HepG2 (cell line): Measurements from ENCODE around the gene ACSM5. TPM values are rescaled to one million over a fixed set of nuclear protein-coding genes. Genes with fewer than 3 reads are reported as not detected.

Experiments used
- ATAC-seq: fragments of 200-7000 bp; cut with Tn5 transposase; 3 replicates; pipeline ENCODE4 v1.9.1; 2020; ENCODE audit warnings: mild to moderate bottlenecking, moderate library complexity
- BruUV-seq: library from RNA; stranded (reverse); fragments of 400-500 nt; replicated peaks from 2 replicates; lab custom pipeline; 2021; lab: Mats Ljungman, UMichigan
- CTCF ChIA-PET: fragments of 300-600 bp; formaldehyde crosslinking; extraction: SDS; loops from one replicate; lab custom pipeline; 2021; ENCODE audit warnings: low total read pairs, inconsistent platforms, low intra/inter-chr PET ratio; lab: Yijun Ruan, JAX
- POLR2A ChIA-PET: fragments of 350-600 bp; sonication (Branson Sonifier 250); formaldehyde crosslinking; loops from one replicate; lab custom pipeline; 2020; ENCODE audit warnings: antibody characterized with exemption, inconsistent platforms; lab: Yijun Ruan, JAX
- DNase-seq: peaks from one replicate; pipeline ENCODE4 v3.0.0-alpha.2; 2015; ENCODE audit warnings: low spot score
- FAIRE-seq: peaks from 3 replicates; lab custom pipeline; 2011; peaks lifted over from hg19 to GRCh38; lab: Jason Lieb, UNC
- H2AFZ ChIP-seq: one replicate; pipeline ENCODE4 v1.6.1; 2011; ENCODE audit warnings: low read length, inconsistent platforms
- H3K27ac ChIP-seq: fragments of 300-600 bp; 3 replicates; pipeline ENCODE4 v1.8.0; 2011; ENCODE audit warnings: mixed run types, mild to moderate bottlenecking, mixed read lengths, low read length, inconsistent platforms; ENCODE audit not compliant: insufficient read depth; ENCODE audit errors: extremely low read length
- H3K27me3 ChIP-seq, 2 experiments: fragments of 200-600 bp in 1 of 2; 2 replicates in 1 of 2; 3 replicates in 1 of 2; pipeline versions ENCODE4 v1.6.0 to v1.8.0; 2011; ENCODE audit warnings: low read length in 2 of 2, mild to moderate bottlenecking in 2 of 2, moderate library complexity in 2 of 2, inconsistent platforms in 1 of 2; ENCODE audit not compliant: insufficient read depth in 2 of 2, control insufficient read depth in 1 of 2
- H3K36me3 ChIP-seq, 2 experiments: fragments of 200-600 bp in 1 of 2; replicated peaks in 1 of 2; 2 replicates in 1 of 2; 3 replicates in 1 of 2; pipeline versions ENCODE4 v1.5.1 to v1.8.0; 2011; ENCODE audit warnings: low read length in 2 of 2, inconsistent platforms in 1 of 2; ENCODE audit not compliant: insufficient read depth in 2 of 2, control insufficient read depth in 1 of 2
- H3K4me1 ChIP-seq: 2 replicates; pipeline ENCODE4 v1.5.1; 2012; ENCODE audit warnings: low read length, inconsistent platforms; ENCODE audit not compliant: insufficient read depth
- H3K4me2 ChIP-seq: 2 replicates; pipeline ENCODE4 v1.6.0; 2011; ENCODE audit warnings: low read depth, low read length, inconsistent platforms
- H3K4me3 ChIP-seq, 3 experiments: fragments of 200-600 bp in 1 of 3; sonication (generic), shearing (Covaris generic) in 1 of 3; replicated peaks in 1 of 3; 2 replicates each; pipeline ENCODE4 v1.5.1; 2011 to 2016; ENCODE audit warnings: low read length in 3 of 3, inconsistent platforms in 2 of 3, low read depth in 2 of 3, mild to moderate bottlenecking in 2 of 3, control low read depth in 1 of 3, mixed read lengths in 1 of 3; ENCODE audit not compliant: insufficient read depth in 1 of 3
- H3K79me2 ChIP-seq: one replicate; pipeline ENCODE4 v1.6.1; 2011; ENCODE audit warnings: low read length, inconsistent platforms; ENCODE audit not compliant: insufficient read depth
- H3K9ac ChIP-seq: 2 replicates; pipeline ENCODE4 v1.6.0; 2011; ENCODE audit warnings: mild to moderate bottlenecking, low read depth, low read length, inconsistent platforms; ENCODE audit not compliant: insufficient read depth
- H3K9me3 ChIP-seq: 2 replicates; pipeline ENCODE4 v1.5.1; 2012; ENCODE audit warnings: mild to moderate bottlenecking, low read length
- H4K20me1 ChIP-seq: 2 replicates; pipeline ENCODE4 v1.6.0; 2011; ENCODE audit warnings: inconsistent platforms, mild to moderate bottlenecking, low read length, moderate library complexity; ENCODE audit not compliant: insufficient read depth
- AHDC1 ChIP-seq: sonication (generic); formaldehyde crosslinking; IDR thresholded peaks from 2 replicates; pipeline ENCODE4 v1.5.1; 2020; ENCODE audit warnings: mild to moderate bottlenecking, missing genetic modification reagents, borderline replicate concordance
- FOXO1 ChIP-seq: sonication (generic); formaldehyde crosslinking; IDR thresholded peaks from 2 replicates; pipeline ENCODE4 v1.4.0; 2020; ENCODE audit warnings: missing genetic modification reagents
- JUN ChIP-seq: sonication (generic); formaldehyde crosslinking; IDR thresholded peaks from 2 replicates; pipeline ENCODE4 v1.4.0; 2020; ENCODE audit warnings: mild to moderate bottlenecking, missing genetic modification reagents
- ZFP82 ChIP-seq: sonication (generic); formaldehyde crosslinking; IDR thresholded peaks from 2 replicates; pipeline ENCODE4 v1.5.1; 2020; ENCODE audit warnings: mild to moderate bottlenecking, missing genetic modification reagents, borderline replicate concordance
- ZNF720 ChIP-seq: sonication (generic); formaldehyde crosslinking; IDR thresholded peaks from 2 replicates; pipeline ENCODE4 v1.4.0; 2020; ENCODE audit warnings: missing genetic modification reagents
- WGBS: methylation state at CpG from one replicate; pipeline ENCODE4 v1.1.6; 2017; ENCODE audit warnings: low lambda C conversion rate; 5-methylcytosine and 5-hydroxymethylcytosine counted together
- in situ Hi-C: cut with HindIII; loops from 2 replicates; pipeline ENCODE4 v1.10.0; 2017; ENCODE audit warnings: low pct_unique_long_range_greater_than_20kb; ENCODE audit not compliant: extremely low pct_ligation_motif_present
- intact Hi-C: fragments of 100-400 bp; cut with micrococcal nuclease; formaldehyde crosslinking; loops from one replicate; pipeline ENCODE4 v1.10.0; 2022; ENCODE audit not compliant: unreplicated experiment
- polyA plus RNA-seq, 8 experiments: library from polyadenylated mRNA; depleted of rRNA in 3 of 8; stranded (reverse) in 7 of 8; unstranded in 1 of 8; fragments of >200 nt; fragmentation: Illumina TruSeq in 4 of 8; extraction: Trizol in 4 of 8; gene quantifications; 2 replicates each; pipeline versions ENCODE4 v1.2.1 to v1.2.3, GENCODE V29; 2011 to 2016; ENCODE audit warnings: low read depth in 4 of 8, missing spikeins in 1 of 8, mixed read lengths in 1 of 8; ENCODE audit not compliant: insufficient read depth in 1 of 8
- total RNA-seq, 5 experiments: library from RNA; depleted of rRNA; stranded (reverse); fragments of >200 nt; fragmentation: Illumina TruSeq; extraction: Trizol; gene quantifications; 2 replicates each; pipeline ENCODE4 v1.2.3, GENCODE V29; 2016; ENCODE audit warnings: low read depth in 1 of 5
- TF ChIP-seq, protein P1 (sequence below): sonication (generic); formaldehyde crosslinking; IDR thresholded peaks from 2 replicates; pipeline ENCODE4 v1.4.0; 2020; ENCODE audit warnings: missing genetic modification reagents, borderline replicate concordance
- TF ChIP-seq, protein P2 (sequence below): IDR thresholded peaks from 2 replicates; pipeline ENCODE4 v1.6.1; 2016; ENCODE audit warnings: missing compliant biosample characterization, missing genetic modification reagents, borderline replicate concordance

Gene ACSM5
- total and polyA plus RNA-seq, 2 of the 13 experiments (the other 11 are each of a cell fraction or from before 2014, with no cell fraction given), result 9.1 to 15.0 TPM

DNA sequence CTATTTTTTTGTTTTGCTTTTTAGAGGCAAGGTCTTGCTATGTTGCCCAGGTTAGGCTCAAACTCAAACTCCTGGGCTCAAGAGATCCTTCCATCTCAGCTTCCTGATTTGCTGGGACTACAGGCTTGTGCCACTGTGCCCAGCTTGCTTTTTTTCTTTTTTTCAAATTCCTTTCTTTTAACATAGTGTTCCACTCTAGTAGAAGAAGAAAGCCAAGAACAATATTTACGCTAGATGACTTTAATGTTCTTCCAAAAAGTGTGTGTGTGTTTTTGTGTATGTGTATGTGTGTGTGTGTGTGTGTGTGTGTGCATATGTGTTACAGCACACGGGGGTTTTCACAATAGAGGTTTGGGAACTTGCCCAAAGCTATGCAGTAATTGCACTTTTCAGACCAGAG lies 46.1 kb upstream of the ACSM5 start (continued):
- TF ChIP-seq, protein P1, sequence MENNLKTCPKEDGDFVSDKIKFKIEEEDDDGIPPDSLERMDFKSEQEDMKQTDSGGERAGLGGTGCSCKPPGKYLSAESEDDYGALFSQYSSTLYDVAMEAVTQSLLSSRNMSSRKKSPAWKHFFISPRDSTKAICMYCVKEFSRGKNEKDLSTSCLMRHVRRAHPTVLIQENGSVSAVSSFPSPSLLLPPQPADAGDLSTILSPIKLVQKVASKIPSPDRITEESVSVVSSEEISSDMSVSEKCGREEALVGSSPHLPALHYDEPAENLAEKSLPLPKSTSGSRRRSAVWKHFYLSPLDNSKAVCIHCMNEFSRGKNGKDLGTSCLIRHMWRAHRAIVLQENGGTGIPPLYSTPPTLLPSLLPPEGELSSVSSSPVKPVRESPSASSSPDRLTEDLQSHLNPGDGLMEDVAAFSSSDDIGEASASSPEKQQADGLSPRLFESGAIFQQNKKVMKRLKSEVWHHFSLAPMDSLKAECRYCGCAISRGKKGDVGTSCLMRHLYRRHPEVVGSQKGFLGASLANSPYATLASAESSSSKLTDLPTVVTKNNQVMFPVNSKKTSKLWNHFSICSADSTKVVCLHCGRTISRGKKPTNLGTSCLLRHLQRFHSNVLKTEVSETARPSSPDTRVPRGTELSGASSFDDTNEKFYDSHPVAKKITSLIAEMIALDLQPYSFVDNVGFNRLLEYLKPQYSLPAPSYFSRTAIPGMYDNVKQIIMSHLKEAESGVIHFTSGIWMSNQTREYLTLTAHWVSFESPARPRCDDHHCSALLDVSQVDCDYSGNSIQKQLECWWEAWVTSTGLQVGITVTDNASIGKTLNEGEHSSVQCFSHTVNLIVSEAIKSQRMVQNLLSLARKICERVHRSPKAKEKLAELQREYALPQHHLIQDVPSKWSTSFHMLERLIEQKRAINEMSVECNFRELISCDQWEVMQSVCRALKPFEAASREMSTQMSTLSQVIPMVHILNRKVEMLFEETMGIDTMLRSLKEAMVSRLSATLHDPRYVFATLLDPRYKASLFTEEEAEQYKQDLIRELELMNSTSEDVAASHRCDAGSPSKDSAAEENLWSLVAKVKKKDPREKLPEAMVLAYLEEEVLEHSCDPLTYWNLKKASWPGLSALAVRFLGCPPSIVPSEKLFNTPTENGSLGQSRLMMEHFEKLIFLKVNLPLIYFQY (CRISPR knock-in tag), result no peak
- TF ChIP-seq ZNF720 (CRISPR knock-in tag), result no peak
- TF ChIP-seq ZFP82 (CRISPR knock-in tag), result no peak
- no peak for TF ChIP-seq FOXO1 (CRISPR knock-in tag)
- TF ChIP-seq, protein P2, sequence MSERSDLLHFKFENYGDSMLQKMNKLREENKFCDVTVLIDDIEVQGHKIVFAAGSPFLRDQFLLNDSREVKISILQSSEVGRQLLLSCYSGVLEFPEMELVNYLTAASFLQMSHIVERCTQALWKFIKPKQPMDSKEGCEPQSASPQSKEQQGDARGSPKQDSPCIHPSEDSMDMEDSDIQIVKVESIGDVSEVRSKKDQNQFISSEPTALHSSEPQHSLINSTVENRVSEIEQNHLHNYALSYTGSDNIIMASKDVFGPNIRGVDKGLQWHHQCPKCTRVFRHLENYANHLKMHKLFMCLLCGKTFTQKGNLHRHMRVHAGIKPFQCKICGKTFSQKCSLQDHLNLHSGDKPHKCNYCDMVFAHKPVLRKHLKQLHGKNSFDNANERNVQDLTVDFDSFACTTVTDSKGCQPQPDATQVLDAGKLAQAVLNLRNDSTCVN (CRISPR knock-in tag), result no peak

DNA sequence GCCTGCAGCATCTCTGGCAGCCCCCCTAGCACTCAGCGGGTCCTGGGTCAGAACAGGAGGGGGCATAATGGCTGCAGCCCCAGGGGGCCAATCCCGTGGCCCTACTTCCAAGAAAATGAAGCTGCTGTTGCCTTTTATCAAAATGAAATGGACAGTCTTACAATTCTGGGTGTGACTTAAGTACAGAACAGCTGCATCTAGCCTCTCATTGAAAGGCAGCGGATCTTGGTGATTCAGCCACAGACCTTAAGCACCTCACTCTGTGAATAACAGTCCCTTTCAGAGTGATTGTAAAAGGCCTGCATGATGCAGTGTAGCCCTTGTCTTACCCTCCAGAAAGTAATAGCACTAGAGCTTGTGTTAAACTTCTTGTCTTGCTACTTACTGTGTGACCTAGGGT lies 45.3 kb upstream of the ACSM5 start:
- Histone ChIP-seq H4K20me1 (no peaks in the 10 kb centered on the region), H3K4me3 (no peak overlapping the region), H3K4me1 (no peaks in the 10 kb centered on the region), H3K4me2 (no peak overlapping the region), H3K27ac (no peak overlapping the region), H3K9ac (no peak overlapping the region), H3K36me3 (no peaks in the 10 kb centered on the region), H3K9me3 (no peaks in the 10 kb centered on the region), H2AFZ (no peak overlapping the region), H3K27me3 (peaks cover 1 to 35% of the 10 kb centered on the region in 2 experiments; a peak in 3 of 5 replicates), H3K79me2 (no peaks in the 10 kb centered on the region)
- POLR2A ChIA-PET, result no interaction called here
- BruUV-seq, result no TSS peak
- intact Hi-C loops (no loop called here), in situ Hi-C loops (no loop called here)
- ATAC-seq (no peak), FAIRE-seq (no peak), DNase-seq (no peak)
- CTCF ChIA-PET, result no interaction called here
- no peak for TF ChIP-seq JUN
- TF ChIP-seq AHDC1 (CRISPR knock-in tag), result no peak
- WGBS, result 16% methylated on average over 3 of the region's 3 CpGs
